Limb (tissue), 2 donors: ENCODE results near the gene FOXC1.

Experiments
- DNase-seq, 2 donors: peaks; one replicate each; pipeline ENCODE4 v3.0.0-alpha.2; 2016; ENCODE audit errors: extremely low spot score in 2 of 2

The FOXC1 gene

DNA sequence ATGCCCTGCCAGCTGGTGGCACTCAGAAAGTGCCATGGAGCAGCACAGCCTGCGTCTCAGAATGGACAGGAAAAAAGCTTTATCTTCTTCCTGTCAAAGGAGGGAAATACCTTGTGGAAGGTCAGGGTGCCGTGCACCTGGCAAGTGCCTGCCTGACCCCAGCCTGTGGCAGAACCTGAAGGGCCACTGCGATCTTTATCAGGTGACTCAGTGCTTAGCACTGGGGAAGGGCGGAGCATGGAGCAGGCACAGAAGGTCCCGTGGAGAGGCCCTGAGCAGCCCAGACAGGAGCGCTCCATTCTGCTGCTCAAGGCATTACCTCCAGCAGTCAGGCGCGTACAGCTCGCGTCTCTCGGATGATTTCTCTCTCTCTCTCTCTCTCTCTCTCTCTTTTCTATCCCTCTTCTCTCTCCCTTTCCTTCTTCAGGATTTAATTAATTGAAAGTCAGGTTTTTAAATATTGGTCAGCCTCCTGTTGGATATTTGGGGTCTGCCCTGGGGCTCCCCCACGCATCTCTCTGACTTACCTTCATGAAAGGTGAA is 31.7 kb downstream of the FOXC1 start:
- no peak for DNase-seq

DNA sequence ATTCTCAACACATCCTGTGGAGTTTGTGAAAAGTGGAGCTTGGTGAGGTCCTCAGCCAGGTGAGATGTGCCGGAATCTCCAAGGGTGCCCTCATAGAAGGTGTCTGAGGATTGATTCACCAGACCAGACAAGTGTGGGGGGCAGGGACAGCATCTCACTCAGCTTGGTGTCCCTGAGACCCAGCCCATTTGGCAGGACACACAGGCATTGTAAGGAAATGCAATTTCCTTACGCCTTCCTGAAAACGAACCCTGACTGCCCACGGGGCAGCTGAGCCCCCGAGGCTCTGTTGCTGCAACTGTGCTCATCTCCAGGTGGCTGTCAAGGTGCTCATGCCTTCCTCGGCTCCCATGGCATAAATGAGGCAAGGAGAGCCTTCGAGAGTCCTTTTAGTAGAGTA is 33.4 kb downstream of the FOXC1 start:
- DNase-seq: no peak

DNA sequence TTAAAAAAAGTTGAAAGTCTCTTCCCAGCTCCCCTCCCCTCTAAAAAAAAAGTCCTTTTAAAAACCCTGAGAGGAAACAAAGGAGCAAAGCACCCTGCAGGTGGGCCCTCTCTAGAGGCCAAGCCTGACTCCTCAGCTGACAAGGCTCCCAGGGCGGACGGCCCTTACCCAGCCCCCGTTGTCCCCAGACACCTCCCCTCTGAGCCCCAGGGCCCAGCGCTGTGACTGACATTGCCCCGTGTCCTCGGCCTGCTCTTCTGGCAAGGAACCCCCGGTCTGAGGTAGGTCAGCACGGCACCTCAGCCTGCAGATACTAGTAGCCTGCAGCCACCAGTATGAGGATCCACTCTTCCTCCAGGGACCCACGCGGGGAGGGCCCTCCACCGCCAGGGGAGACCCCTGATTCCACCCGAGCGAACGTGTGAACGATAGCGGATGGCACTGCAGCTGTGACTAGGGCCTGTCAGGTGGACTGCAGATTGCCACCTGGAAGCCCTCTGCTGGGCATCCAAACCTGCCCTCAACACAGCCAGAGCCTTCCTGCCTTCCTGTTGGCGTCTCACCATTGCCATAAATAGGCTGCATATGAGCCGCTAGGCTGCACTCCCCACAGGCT is 34.2 kb downstream of the FOXC1 start:
- no peak for DNase-seq

DNA sequence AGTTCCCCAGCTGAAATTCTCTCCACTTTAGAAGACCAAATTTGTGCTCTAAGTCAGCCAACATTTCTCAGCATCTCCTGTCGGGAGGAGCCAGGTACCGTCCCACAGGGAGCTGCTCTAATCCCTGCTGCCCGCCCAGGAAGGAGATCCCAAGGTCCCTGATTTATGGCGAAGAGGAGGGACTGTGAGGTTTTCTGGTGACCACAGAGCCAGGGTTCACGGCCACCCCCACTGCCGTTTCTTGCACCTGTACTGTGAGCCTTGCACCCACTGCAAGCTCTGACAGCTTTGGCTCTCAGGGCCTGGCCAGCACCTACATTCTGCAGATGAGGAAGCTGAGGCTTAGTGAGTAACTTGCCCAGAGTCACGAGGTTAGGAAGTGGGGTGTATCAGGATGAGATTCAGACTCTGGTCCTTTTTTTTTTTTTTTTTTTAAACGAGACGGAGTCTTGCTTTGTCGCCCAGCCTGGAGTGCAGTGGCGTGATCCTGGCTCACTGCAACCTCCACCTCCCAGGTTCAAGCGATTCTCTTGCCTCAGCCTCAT is 34.9 kb downstream of the FOXC1 start:
- no peak for DNase-seq

DNA sequence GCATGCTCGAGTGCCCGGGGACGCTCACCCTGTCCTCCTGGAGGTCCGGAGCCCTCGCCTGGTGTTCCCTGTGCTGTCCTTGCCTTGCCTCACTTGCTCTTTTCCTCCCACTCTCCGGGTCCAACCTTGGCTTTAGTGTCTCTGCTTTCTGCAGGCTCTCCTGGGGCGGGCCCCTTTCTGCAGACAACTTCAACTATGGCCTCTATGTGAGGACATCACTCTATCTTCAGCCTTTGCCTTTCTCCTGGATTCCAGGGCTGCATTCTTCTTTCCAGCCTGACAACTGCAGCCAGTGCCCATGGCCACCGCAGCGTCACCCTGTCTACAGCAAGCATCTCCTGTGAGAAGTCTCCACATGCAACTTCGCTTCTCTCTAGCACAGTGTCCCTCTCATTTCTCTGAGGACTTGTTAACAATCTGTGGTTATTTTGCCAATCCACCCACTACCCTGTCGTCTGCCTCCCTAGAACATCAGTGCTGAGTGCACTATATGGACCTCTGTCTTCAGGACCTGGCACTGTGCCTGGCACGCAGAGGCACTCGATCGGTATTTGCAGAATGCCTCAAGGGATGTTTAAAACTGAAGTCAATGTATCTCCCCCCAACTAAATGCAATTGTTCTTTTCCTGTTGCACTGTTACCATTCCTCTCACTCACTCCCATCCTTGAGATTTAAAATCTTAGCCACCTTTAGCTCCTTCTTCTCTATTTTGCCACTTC is 35.9 kb downstream of the FOXC1 start:
- no peak for DNase-seq

DNA sequence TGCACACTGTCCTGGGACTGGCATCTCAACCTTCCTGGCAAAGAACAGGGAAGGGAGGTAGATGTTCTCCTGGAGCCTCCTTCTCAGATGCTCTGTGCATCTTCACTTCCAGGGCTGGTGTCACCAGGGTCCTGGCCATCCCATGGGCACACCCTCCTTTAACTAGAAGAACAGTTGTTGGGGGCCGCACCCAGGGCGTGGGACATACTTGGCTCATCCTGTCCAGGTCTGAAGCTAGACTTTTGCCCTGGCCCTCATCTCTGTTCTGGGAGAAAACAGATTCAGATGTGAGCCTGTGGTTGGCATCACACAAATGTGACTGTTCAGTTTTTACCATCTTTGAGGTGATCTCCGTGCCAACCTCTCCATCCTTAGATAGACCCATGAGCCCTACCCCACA is 41.6 kb downstream of the FOXC1 start:
- no peak for DNase-seq

DNA sequence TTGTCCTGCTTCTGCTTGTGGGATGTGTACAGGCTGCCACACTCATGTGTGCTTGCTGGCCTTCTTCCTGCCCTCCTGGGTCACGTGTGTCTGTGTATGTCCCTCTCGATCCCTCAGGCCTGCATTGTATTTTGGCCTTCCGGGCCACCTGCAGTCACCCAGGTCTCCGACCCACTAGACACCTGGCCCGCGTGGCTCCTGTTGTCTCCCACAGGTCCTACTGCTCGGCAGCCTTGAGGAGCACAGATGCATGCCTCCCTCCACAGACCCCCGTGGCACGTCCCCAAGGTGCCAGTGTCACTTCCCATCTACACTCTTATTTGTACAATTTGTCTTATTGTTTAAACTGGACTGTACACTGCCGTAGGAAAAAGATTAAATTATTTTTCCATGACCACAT is 43.1 kb downstream of the FOXC1 start:
- no peak for DNase-seq

DNA sequence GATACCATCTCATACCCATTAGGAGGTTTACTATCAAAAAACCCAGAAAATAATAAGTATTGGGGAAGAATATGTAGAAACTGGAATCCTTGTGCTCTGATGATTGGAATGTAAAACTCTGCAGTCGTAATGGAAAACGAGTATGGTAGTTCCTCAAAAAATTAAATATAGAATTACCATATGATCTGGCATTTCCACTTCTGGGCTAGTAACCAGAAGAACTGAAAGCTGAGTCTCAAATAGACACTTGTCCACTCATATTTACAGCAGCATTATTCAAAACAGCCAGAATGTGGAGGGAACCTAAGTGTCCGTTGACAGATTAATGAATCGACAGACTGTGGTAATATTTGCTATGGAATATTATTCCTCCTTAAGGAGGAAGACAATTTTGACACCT is 44.3 kb downstream of the FOXC1 start:
- DNase-seq: no peak

DNA sequence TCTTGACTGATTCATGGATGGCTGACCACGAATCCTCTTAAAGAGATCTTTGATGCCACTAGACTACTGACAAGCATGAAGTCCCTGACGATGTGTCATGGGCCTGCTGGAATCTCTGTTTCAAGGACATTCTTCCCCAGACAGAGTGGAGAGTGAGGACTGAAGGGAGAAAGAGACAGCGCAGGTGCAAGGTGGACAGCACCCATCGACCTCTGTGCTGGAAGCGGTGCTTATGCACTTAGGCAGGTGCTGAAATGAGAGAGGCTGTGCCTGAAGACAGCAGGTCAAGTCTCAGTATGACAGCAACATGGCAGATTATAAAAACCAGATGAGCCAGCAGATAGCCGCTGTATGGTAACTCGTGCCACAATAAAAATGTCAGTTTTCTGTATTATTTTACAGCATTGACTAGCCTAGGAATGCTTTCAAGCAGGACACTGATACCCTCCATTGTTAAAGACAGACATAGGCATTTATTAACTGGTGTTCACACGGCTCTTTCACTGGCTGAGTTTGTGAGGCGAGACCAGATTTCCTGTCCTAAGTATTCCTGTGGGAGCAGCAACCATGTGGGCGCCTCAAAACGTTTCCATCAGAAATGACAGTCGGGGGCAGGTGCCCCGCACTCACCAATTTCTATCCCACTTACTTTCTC is 47.5 kb downstream of the FOXC1 start:
- DNase-seq: no peak

DNA sequence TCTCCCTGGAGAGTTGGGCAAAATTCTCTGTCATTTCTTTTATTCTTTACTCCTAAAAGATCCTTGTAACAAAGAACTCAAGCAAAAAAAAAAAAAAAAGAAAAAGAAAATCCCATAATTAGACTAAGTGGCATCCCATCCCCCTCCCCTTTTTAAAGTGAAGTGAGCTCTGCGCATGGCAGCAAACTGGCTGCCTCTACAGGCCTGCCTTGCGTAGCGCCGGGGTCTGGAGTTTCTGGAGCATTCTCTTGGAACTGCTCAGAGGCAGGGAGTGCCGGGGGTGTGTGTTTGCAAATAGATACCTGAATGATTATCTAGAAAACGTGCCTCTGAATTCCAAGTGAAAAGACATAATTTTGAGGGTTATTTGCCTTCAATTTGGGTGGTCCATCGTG is 48.1 kb downstream of the FOXC1 start:
- DNase-seq: no peak

DNA sequence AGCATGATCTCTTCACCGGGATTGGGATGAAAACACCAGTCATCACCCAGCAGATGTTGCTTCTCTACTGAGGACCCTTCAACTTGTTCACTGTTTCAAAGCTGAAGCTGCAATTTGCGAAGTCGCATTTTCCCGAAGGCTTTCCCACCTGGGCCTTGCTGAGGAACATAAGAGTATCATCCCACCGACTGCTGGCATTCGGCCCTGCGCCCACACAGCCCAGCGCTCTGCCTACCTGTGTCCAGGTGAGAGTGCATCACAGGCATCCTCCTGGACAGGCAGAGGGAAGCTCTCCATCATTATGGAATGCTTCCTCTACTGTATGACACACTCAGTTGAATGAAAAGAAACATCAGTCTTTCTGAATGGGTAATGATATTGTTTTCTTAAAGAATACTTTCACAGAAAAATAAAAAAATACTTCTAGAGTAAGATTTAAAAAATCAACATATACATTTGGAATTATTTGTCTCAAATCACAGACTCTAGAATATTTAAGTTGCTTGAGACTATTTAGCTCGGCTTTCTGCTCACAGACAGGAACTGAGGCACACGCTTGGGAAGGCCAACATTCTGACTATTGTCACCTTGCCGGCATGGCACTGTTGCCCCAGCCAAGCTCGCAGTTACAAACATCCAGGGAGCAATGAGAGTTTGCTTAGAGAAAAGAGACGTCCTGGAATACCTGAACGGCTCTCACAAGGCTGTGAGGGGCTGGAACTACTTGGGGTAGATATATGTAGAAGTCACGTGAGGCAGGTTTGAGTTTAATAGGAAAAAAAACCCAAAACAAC is 48.7 kb downstream of the FOXC1 start:
- DNase-seq: no peak

DNA sequence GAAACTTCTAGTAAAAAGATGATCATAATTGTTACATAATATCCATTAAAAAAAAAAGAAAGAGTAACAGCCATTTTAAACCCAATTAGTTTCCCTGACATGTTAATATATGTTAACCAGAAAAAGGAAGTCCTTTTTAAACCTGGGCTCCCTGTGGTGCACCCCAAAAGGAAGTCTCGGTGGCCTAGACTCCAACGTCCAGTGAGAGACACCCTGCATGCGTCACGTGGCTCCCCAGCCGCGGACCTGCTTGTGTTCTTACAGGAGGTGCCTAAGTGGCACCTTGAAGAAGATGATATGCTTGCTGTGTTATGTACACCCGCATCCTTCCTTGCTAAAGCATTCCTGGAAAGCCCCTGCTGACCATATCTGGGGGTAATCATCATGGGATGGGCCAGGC is 50.1 kb downstream of the FOXC1 start:
- no peak for DNase-seq

DNA sequence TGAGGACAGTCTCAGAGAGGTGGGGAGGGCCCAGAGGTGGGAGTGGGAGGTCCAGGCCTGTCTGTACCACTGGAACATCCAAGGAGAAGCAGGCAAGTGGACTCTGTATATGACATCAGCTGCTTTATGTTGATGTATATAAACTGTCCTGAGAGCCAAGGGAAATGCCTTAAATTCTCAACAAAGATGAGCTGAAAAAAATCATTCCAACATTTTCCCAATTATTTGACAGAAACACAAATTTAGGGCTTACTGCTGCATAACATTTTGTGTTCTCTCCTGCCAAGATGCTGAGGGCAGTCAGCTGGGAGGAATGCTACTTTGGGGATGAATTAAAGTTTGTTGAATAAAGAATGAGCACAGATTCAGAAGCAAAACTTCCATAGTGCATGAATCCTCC is 52.8 kb downstream of the FOXC1 start:
- no peak for DNase-seq
